BJ (cell line): Measurements from ENCODE around the gene SLIT3. TPM values are rescaled to one million over a fixed set of nuclear protein-coding genes. Genes with fewer than 3 reads are reported as not detected.

Experiments
- CTCF ChIA-PET: fragments of 350-600 bp; formaldehyde crosslinking; extraction: SDS; loops from one replicate; lab custom pipeline; 2021; ENCODE audit warnings: antibody characterized with exemption, inconsistent platforms; lab: Yijun Ruan, JAX
- POLR2A ChIA-PET: fragments of 300-600 bp; sonication (Branson Sonifier 250); formaldehyde crosslinking; extraction: SDS; loops from one replicate; lab custom pipeline; 2021; ENCODE audit warnings: antibody characterized with exemption; lab: Charles Lee
- DNase-seq: peaks from one replicate; pipeline ENCODE4 v3.0.0-alpha.2; 2011; ENCODE audit warnings: low read depth
- H3K27me3 ChIP-seq: 2 replicates; pipeline ENCODE4 v1.6.0; 2011; ENCODE audit warnings: low read length; ENCODE audit not compliant: control insufficient read depth, insufficient read depth
- H3K36me3 ChIP-seq: 2 replicates; pipeline ENCODE4 v1.5.1; 2011; ENCODE audit warnings: low read length; ENCODE audit not compliant: control insufficient read depth, insufficient read depth
- H3K4me3 ChIP-seq: 2 replicates; pipeline ENCODE4 v1.5.1; 2011; ENCODE audit warnings: low read depth, mild to moderate bottlenecking, control low read depth, low read length
- CTCF ChIP-seq: IDR thresholded peaks from 2 replicates; pipeline ENCODE4 v1.5.1; 2011; ENCODE audit warnings: low read depth, mild to moderate bottlenecking, control low read depth, inconsistent platforms, low read length, moderate library complexity; ENCODE audit not compliant: insufficient read depth
- polyA plus RNA-seq: library from polyadenylated mRNA; depleted of rRNA; stranded (reverse); fragments of >200 nt; gene quantifications from 2 replicates; pipeline ENCODE4 v1.2.3, GENCODE V29; 2011

SLIT3 gene
- polyA plus RNA-seq, 1 experiment: 26.8 TPM

- Histone ChIP-seq H3K27me3 (no peaks in the 10 kb centered on the region), H3K36me3 (no peaks in the 10 kb centered on the region), H3K4me3 (no peak overlapping the region)
- ChIA-PET POLR2A (no interaction called here), CTCF (no interaction called here)
- no peak for DNase-seq
- TF ChIP-seq CTCF: no peak
These were observed 40.6 kb upstream of the SLIT3 start for GRCh38 chr5:169341556-169341955.

- ChIA-PET POLR2A (no interaction called here), CTCF (interaction anchor here (0.6 kb wide), 1 partner anchor 331 kb away, joined by 3 read pairs; no protein-coding TSS in a partner anchor)
- Histone ChIP-seq H3K27me3 (no peaks in the 10 kb centered on the region), H3K4me3 (no peak overlapping the region), H3K36me3 (no peaks in the 10 kb centered on the region)
- DNase-seq: no peak
- no peak for TF ChIP-seq CTCF
These were observed 38.9 kb upstream of the SLIT3 start for GRCh38 chr5:169339869-169340268.

- CTCF ChIA-PET: no interaction called here
- DNase-seq: no peak
- no peaks in the 10 kb centered on the region for H3K27me3 ChIP-seq
- POLR2A ChIA-PET: no interaction called here
- no peak for TF ChIP-seq CTCF
- no peak overlapping the region for H3K4me3 ChIP-seq
- no peaks in the 10 kb centered on the region for H3K36me3 ChIP-seq
These were observed 35.3 kb upstream of the SLIT3 start for GRCh38 chr5:169336242-169336641.

GRCh38 chr5:169335806-169336205, 34.9 kb upstream of the SLIT3 start:
- no peak for DNase-seq
- ChIA-PET CTCF (no interaction called here), POLR2A (no interaction called here)
- Histone ChIP-seq H3K36me3 (no peaks in the 10 kb centered on the region), H3K27me3 (no peaks in the 10 kb centered on the region), H3K4me3 (no peak overlapping the region)
- TF ChIP-seq CTCF: no peak

GRCh38 chr5:169333518-169333917, 32.6 kb upstream of the SLIT3 start:
- DNase-seq: no peak
- POLR2A ChIA-PET: no interaction called here
- H3K36me3 ChIP-seq: no peaks in the 10 kb centered on the region
- no peaks in the 10 kb centered on the region for H3K27me3 ChIP-seq
- CTCF ChIA-PET: no interaction called here
- no peak for TF ChIP-seq CTCF
- H3K4me3 ChIP-seq: no peak overlapping the region
